Liver (tissue), 9 donors: ENCODE measurements around the gene PZP. TPM values are rescaled to one million over a fixed set of nuclear protein-coding genes. Genes with fewer than 3 reads are reported as not detected.
"Not testable (repeated sequence)": the region's sequence is repeated elsewhere in the genome, so short reads cannot be mapped to it uniquely, and the experiment has no call there.

Source experiments
- DNase-seq: peaks from one replicate; pipeline ENCODE4 v3.0.0-alpha.2; 2017; ENCODE audit warnings: low spot score
- H3K27ac ChIP-seq, 2 donors: one replicate each; pipeline ENCODE4 v1.7.0; 2013; ENCODE audit warnings: inconsistent platforms in 2 of 2, low read length in 2 of 2, control low read depth in 1 of 2, low read depth in 1 of 2, mild to moderate bottlenecking in 1 of 2
- H3K27me3 ChIP-seq, 4 donors: one replicate each; pipeline versions ENCODE4 v1.6.1 to v1.7.0; 2013; ENCODE audit warnings: low read length in 3 of 4, inconsistent platforms in 1 of 4, mild to moderate bottlenecking in 1 of 4, moderate library complexity in 1 of 4; ENCODE audit not compliant: control insufficient read depth in 4 of 4, insufficient read depth in 4 of 4
- H3K36me3 ChIP-seq, 4 donors: one replicate each; pipeline versions ENCODE4 v1.6.1 to v1.7.0; 2013; ENCODE audit warnings: low read length in 3 of 4, mild to moderate bottlenecking in 3 of 4, low read depth in 1 of 4, moderate library complexity in 1 of 4; ENCODE audit not compliant: control insufficient read depth in 4 of 4, insufficient read depth in 3 of 4
- H3K4me1 ChIP-seq, 4 donors: one replicate each; pipeline versions ENCODE4 v1.6.1 to v1.7.0; 2013; ENCODE audit warnings: low read length in 3 of 4, mild to moderate bottlenecking in 3 of 4, moderate library complexity in 1 of 4; ENCODE audit not compliant: control insufficient read depth in 4 of 4, insufficient read depth in 4 of 4
- H3K4me3 ChIP-seq, 3 donors: one replicate each; pipeline versions ENCODE4 v1.6.1 to v1.7.0; 2013; ENCODE audit warnings: low read length in 3 of 3, control low read depth in 1 of 3, low read depth in 1 of 3, mild to moderate bottlenecking in 1 of 3
- H3K9ac ChIP-seq, 2 donors: one replicate each; pipeline ENCODE4 v1.7.0; 2013; ENCODE audit warnings: low read length in 2 of 2, mild to moderate bottlenecking in 2 of 2, moderate library complexity in 2 of 2, control low read depth in 1 of 2, low read depth in 1 of 2
- H3K9me3 ChIP-seq, 4 donors: one replicate each; pipeline versions ENCODE4 v1.6.1 to v1.7.0; 2013; ENCODE audit warnings: low read length in 3 of 4; ENCODE audit not compliant: control insufficient read depth in 4 of 4
- FOXA1 ChIP-seq: IDR thresholded peaks from 2 replicates; pipeline ENCODE4 v1.6.1; 2016; ENCODE audit warnings: antibody characterized with exemption
- FOXA2 ChIP-seq: IDR thresholded peaks from 2 replicates; pipeline ENCODE4 v1.6.1; 2016; ENCODE audit warnings: antibody characterized with exemption
- GABPA ChIP-seq, 2 donors: IDR thresholded peaks in 1 of 2; conservative IDR thresholded peaks in 1 of 2; 2 replicates each; pipeline ENCODE4 v1.6.1; 2016; ENCODE audit warnings: antibody characterized with exemption in 2 of 2, mild to moderate bottlenecking in 1 of 2, moderate library complexity in 1 of 2
- HNF4A ChIP-seq, 2 donors: conservative IDR thresholded peaks; 2 replicates each; pipeline ENCODE4 v1.6.1; 2016; ENCODE audit warnings: antibody characterized with exemption in 2 of 2, mild to moderate bottlenecking in 2 of 2
- HNF4G ChIP-seq: IDR thresholded peaks from 2 replicates; pipeline ENCODE4 v1.6.1; 2016; ENCODE audit warnings: antibody characterized with exemption
- MAX ChIP-seq: IDR thresholded peaks from 2 replicates; pipeline ENCODE4 v1.6.1; 2016; ENCODE audit warnings: antibody characterized with exemption
- NR2F2 ChIP-seq: IDR thresholded peaks from 2 replicates; pipeline ENCODE4 v1.6.1; 2016; ENCODE audit warnings: antibody characterized with exemption
- RAD21 ChIP-seq, 2 donors: IDR thresholded peaks; 2 replicates each; pipeline ENCODE4 v1.6.1; 2016; ENCODE audit warnings: antibody characterized with exemption in 2 of 2, mild to moderate bottlenecking in 2 of 2
- RXRA ChIP-seq, 2 donors: IDR thresholded peaks; 2 replicates each; pipeline ENCODE4 v1.6.1; 2017 to 2018; ENCODE audit warnings: antibody characterized with exemption in 2 of 2, mild to moderate bottlenecking in 1 of 2
- SP1 ChIP-seq: IDR thresholded peaks from 2 replicates; pipeline ENCODE4 v1.6.1; 2018; ENCODE audit warnings: antibody characterized with exemption, mild to moderate bottlenecking
- TAF1 ChIP-seq: conservative IDR thresholded peaks from 2 replicates; pipeline ENCODE4 v1.6.1; 2016; ENCODE audit warnings: antibody characterized with exemption, mild to moderate bottlenecking
- YY1 ChIP-seq: IDR thresholded peaks from 2 replicates; pipeline ENCODE4 v1.6.1; 2016; ENCODE audit warnings: antibody characterized with exemption, mild to moderate bottlenecking
- ZBTB33 ChIP-seq: IDR thresholded peaks from 2 replicates; pipeline ENCODE4 v1.6.1; 2016; ENCODE audit warnings: antibody characterized with exemption
- whole genome bisulfite sequencing: extraction: QIAGEN DNeasy Blood & Tissue Kit; methylation state at CpG from one replicate; pipeline ENCODE4 v1.1.7; 2013; 5-methylcytosine and 5-hydroxymethylcytosine counted together
- polyA plus RNA-seq, 2 donors: library from polyadenylated mRNA; stranded (reverse) in 1 of 2; unstranded in 1 of 2; fragments of 200-250 nt in 1 of 2; fragments of >200 nt in 1 of 2; fragmentation: Nextera tagmentation in 1 of 2; extraction: Ambion mirVana in 1 of 2; gene quantifications; one replicate each; pipeline versions ENCODE4 v1.2.1 to v1.2.3, GENCODE V29; 2013 to 2015
- total RNA-seq, 2 donors: library from RNA; depleted of rRNA; stranded (reverse); fragments of >200 nt; gene quantifications; one replicate each; pipeline ENCODE4 v1.2.3, GENCODE V29; 2014
- TF ChIP-seq, protein P1 (sequence below): fragments of 150-350 bp; IDR thresholded peaks from 2 replicates; pipeline ENCODE4 v1.5.1; 2017; ENCODE audit warnings: improper control_type of control experiment, low read depth, low read length; ENCODE audit not compliant: missing input control
- donor health status: healthy.
- donor health status: healthy.
- donor health status: healthy.
- donor health status: healthy.
- donor health status: healthy.

PZP gene
- total and polyA plus RNA-seq, 4 donors, result 0.05 to 18.7 (median 2.8) TPM

- Histone ChIP-seq H3K4me3 (no peak overlapping the region), H3K36me3 (peaks cover 0 to 6% (median 0%) of the 10 kb centered on the region in 4 donors), H3K27me3 (no peaks in the 10 kb centered on the region), H3K4me1 (peaks cover 0 to 12% (median 0%) of the 10 kb centered on the region in 4 donors), H3K27ac (no peak overlapping the region), H3K9me3 (no peaks in the 10 kb centered on the region), H3K9ac (no peak overlapping the region)
- TF ChIP-seq HNF4A (conservative IDR thresholded peaks at IDR 0.05) (peak in 1 of 2 donors; percentile 20), RXRA (IDR thresholded peaks at IDR 0.05) (peak in 1 of 2 donors; percentile 14), MAX (no peak), HNF4G (no peak), SP1 (no peak), GABPA (IDR thresholded peaks at IDR 0.05 in 1 of 2, conservative IDR thresholded peaks at IDR 0.05 in 1 of 2) (no peak), YY1 (peak; percentile 16), RAD21 (IDR thresholded peaks at IDR 0.05) (peak in 1 of 2 donors; percentile 25)
- TF ChIP-seq, protein P1, sequence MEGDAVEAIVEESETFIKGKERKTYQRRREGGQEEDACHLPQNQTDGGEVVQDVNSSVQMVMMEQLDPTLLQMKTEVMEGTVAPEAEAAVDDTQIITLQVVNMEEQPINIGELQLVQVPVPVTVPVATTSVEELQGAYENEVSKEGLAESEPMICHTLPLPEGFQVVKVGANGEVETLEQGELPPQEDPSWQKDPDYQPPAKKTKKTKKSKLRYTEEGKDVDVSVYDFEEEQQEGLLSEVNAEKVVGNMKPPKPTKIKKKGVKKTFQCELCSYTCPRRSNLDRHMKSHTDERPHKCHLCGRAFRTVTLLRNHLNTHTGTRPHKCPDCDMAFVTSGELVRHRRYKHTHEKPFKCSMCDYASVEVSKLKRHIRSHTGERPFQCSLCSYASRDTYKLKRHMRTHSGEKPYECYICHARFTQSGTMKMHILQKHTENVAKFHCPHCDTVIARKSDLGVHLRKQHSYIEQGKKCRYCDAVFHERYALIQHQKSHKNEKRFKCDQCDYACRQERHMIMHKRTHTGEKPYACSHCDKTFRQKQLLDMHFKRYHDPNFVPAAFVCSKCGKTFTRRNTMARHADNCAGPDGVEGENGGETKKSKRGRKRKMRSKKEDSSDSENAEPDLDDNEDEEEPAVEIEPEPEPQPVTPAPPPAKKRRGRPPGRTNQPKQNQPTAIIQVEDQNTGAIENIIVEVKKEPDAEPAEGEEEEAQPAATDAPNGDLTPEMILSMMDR, result no peak
- WGBS, result 72% methylated on average over 3 of the region's 3 CpGs
- DNase-seq, result no peak
These were observed 64.1 kb downstream of the PZP start for GRCh38 chr12:9143929-9144729.

DNA sequence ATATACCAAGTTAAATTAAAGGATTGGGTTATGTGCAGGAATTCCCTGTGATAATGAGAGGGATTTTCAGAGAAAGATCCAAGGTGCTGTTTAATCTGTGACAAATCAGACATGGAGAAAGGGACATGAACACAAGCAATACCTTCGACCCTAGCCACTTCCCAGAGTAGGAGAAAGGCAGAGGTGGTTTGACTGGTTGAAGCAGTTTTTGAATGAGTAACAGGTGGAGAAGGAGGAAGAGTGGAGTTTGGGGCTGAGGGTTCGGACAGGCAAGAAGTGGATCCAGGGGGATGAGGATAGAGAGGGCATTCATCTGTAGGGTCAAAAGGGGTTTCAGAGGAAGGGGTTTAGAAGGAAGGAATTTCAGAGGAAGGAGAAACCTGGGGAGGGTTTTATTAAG is 65.1 kb downstream of the PZP start:
- Histone ChIP-seq H3K4me1 (peaks cover 0 to 8% (median 0%) of the 10 kb centered on the region in 4 donors), H3K27me3 (no peaks in the 10 kb centered on the region), H3K36me3 (no peaks in the 10 kb centered on the region), H3K27ac (no peak overlapping the region), H3K9me3 (no peaks in the 10 kb centered on the region), H3K9ac (no peak overlapping the region), H3K4me3 (no peak overlapping the region)
- WGBS, result 86% methylated on average over 2 of the region's 2 CpGs
- DNase-seq, result no peak
- no peak for TF ChIP-seq NR2F2
- no peak for TF ChIP-seq TAF1
- no peak for TF ChIP-seq ZBTB33
- no peak for TF ChIP-seq RAD21 (IDR thresholded peaks at IDR 0.05)
- TF ChIP-seq FOXA2, result no peak
- TF ChIP-seq RXRA (IDR thresholded peaks at IDR 0.05), result no peak
- no peak for TF ChIP-seq SP1
- no peak for TF ChIP-seq HNF4A (conservative IDR thresholded peaks at IDR 0.05)
- TF ChIP-seq FOXA1, result no peak

DNA sequence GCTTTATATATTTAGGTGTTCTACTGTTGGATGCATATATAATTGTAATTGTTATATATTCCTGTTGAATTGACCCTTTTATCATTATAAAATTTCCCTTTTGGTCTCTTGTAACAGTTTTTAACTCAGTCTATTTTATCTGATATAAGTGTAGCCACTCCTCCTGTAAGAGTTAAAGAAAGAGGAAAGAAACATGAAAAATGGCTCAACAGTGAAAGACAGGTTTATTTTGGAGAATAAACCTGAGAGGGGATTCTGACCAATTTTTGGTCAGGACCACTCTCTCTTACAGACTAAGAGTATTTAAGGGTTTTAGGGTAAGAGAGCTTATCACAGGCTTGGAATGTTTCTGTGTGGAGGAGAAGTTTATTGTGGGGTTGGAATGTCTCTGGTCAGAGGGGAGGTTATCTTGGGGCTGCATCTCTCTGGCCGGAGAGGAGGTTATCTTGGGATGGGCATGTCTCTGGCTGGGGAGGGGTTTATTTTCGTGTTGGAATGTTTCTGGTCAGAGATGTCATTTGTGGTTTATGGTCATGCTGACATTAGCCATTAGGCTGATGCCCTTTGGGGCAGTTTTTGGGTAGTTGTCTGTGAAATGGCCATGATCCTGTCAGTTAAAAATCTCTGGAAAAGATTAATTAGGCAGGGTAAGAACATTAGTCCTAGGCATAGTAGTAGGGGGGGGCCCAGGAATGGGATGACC is 68.5 kb downstream of the PZP start:
- DNase-seq, H3K9ac ChIP-seq, H3K36me3 ChIP-seq, H3K27me3 ChIP-seq, H3K9me3 ChIP-seq, H3K4me3 ChIP-seq, H3K27ac ChIP-seq: not testable (repeated sequence)
- WGBS, result 83% methylated on average over 2 of the region's 2 CpGs
- H3K4me1 ChIP-seq, result peaks cover 0 to 21% (median 9%) of the 10 kb centered on the region in 4 donors
